Fibroblast of lung (primary cell): ENCODE data around the gene SMIM24.

Experiments used
- CTCF ChIP-seq, 2 donors: IDR thresholded peaks in 1 of 2; conservative IDR thresholded peaks in 1 of 2; 1 replicate in 1 of 2; 2 replicates in 1 of 2; pipeline ENCODE4 v1.5.1; 2011 to 2012; ENCODE audit warnings: low read length in 2 of 2, control low read depth in 1 of 2, inconsistent platforms in 1 of 2, low read depth in 1 of 2, mild to moderate bottlenecking in 1 of 2
- EZH2 ChIP-seq: IDR thresholded peaks from 2 replicates; pipeline ENCODE4 v1.5.1; 2012; ENCODE audit warnings: low read length, control low read depth, mild to moderate bottlenecking; ENCODE audit errors: missing control alignments

- no peak for TF ChIP-seq CTCF (conservative IDR thresholded peaks at IDR 0.05 in 1 of 2, IDR thresholded peaks at IDR 0.05 in 1 of 2; ENCODE audit: low read depth in 1 of 2, low read length in 2 of 2)
- no peak for TF ChIP-seq EZH2
Observed at GRCh38 chr19:3522421-3523360, 42.4 kb upstream of the SMIM24 start.
